Keratinocyte (primary cell): ENCODE data around the gene FOXK1. TPM values are rescaled to one million over a fixed set of nuclear protein-coding genes. Genes with fewer than 3 reads are reported as not detected.

Experiments
- DNase-seq: peaks from one replicate; pipeline ENCODE4 v3.0.0-alpha.2; 2011; ENCODE audit warnings: low read depth, missing footprints, low spot score
- FAIRE-seq: peaks from 2 replicates; lab custom pipeline; 2011; peaks lifted over from hg19 to GRCh38; lab: Jason Lieb, UNC
- H2AFZ ChIP-seq: 2 replicates; pipeline ENCODE4 v1.6.0; 2012; ENCODE audit warnings: low read length, control low read depth, inconsistent platforms; ENCODE audit not compliant: control insufficient read depth
- H3K27ac ChIP-seq: 2 replicates; pipeline ENCODE4 v1.5.1; 2011; ENCODE audit warnings: low read length; ENCODE audit not compliant: control insufficient read depth, insufficient read depth
- H3K27me3 ChIP-seq: 3 replicates; pipeline ENCODE4 v1.6.0; 2011; ENCODE audit warnings: low read length; ENCODE audit not compliant: control insufficient read depth, insufficient read depth; ENCODE audit errors: extremely low read depth
- H3K36me3 ChIP-seq, 2 experiments: 2 replicates in 1 of 2; 3 replicates in 1 of 2; pipeline ENCODE4 v1.5.1; 2011; ENCODE audit warnings: low read length in 2 of 2, mild to moderate bottlenecking in 1 of 2; ENCODE audit not compliant: control insufficient read depth in 2 of 2, insufficient read depth in 2 of 2; ENCODE audit errors: extremely low read depth in 1 of 2
- H3K4me1 ChIP-seq: 3 replicates; pipeline ENCODE4 v1.5.1; 2011; ENCODE audit warnings: low read length; ENCODE audit not compliant: control insufficient read depth, insufficient read depth; ENCODE audit errors: extremely low read depth
- H3K4me2 ChIP-seq: 3 replicates; pipeline ENCODE4 v1.6.0; 2011; ENCODE audit warnings: low read depth, low read length; ENCODE audit not compliant: control insufficient read depth, insufficient read depth; ENCODE audit errors: extremely low read depth
- H3K4me3 ChIP-seq, 3 experiments: fragments of 200-600 bp in 1 of 3; sonication (generic) in 1 of 3; 2 replicates in 2 of 3; 3 replicates in 1 of 3; pipeline ENCODE4 v1.5.1; 2011 to 2016; ENCODE audit warnings: low read length in 3 of 3, mild to moderate bottlenecking in 3 of 3, control low read depth in 2 of 3, inconsistent platforms in 1 of 3, low read depth in 1 of 3, mixed read lengths in 1 of 3, mixed run types in 1 of 3, moderate library complexity in 1 of 3; ENCODE audit not compliant: control insufficient read depth in 2 of 3, insufficient read depth in 2 of 3; ENCODE audit errors: extremely low read depth in 1 of 3
- H3K79me2 ChIP-seq: 2 replicates; pipeline ENCODE4 v1.6.0; 2012; ENCODE audit warnings: low read length; ENCODE audit not compliant: control insufficient read depth, insufficient read depth
- H3K9ac ChIP-seq: 3 replicates; pipeline ENCODE4 v1.6.0; 2011; ENCODE audit warnings: low read length; ENCODE audit not compliant: control insufficient read depth, insufficient read depth; ENCODE audit errors: extremely low read depth
- H3K9me1 ChIP-seq: 3 replicates; pipeline ENCODE4 v1.6.0; 2011; ENCODE audit warnings: low read length; ENCODE audit not compliant: control insufficient read depth, insufficient read depth; ENCODE audit errors: extremely low read depth
- H3K9me3 ChIP-seq: 2 replicates; pipeline ENCODE4 v1.5.1; 2012; ENCODE audit warnings: low read depth, low read length; ENCODE audit not compliant: control insufficient read depth
- H4K20me1 ChIP-seq: 3 replicates; pipeline ENCODE4 v1.6.0; 2011; ENCODE audit warnings: low read length; ENCODE audit not compliant: control insufficient read depth, insufficient read depth; ENCODE audit errors: extremely low read depth
- CTCF ChIP-seq, 3 experiments: IDR thresholded peaks in 1 of 3; conservative IDR thresholded peaks in 1 of 3; optimal IDR thresholded peaks in 1 of 3; 2 replicates in 2 of 3; 3 replicates in 1 of 3; pipeline versions ENCODE3 to v1.5.1; 2011; ENCODE audit warnings: low read length in 3 of 3, mild to moderate bottlenecking in 3 of 3, moderate library complexity in 2 of 3, control low read depth in 1 of 3, inconsistent platforms in 1 of 3; ENCODE audit not compliant: insufficient read depth in 2 of 3; ENCODE audit errors: extremely low read depth in 1 of 3
- EZH2 ChIP-seq: IDR thresholded peaks from one replicate; pipeline ENCODE4 v1.6.1; 2012; ENCODE audit warnings: inconsistent platforms, mild to moderate bottlenecking, low read length, moderate library complexity
- dilution Hi-C: fragments of 300-500 bp; cut with MboI; formaldehyde crosslinking; loops from one replicate; pipeline ENCODE4 v1.7.0; 2020; ENCODE audit warnings: low sequenced_read_pairs; ENCODE audit not compliant: extremely low pct_ligation_motif_present
- polyA plus RNA-seq, 5 experiments: library from polyadenylated mRNA; depleted of rRNA in 3 of 5; stranded (reverse) in 3 of 5; stranded (forward) in 1 of 5; unstranded in 1 of 5; fragments of >200 nt; gene quantifications; 1 replicate in 1 of 5; 2 replicates in 3 of 5; 3 replicates in 1 of 5; pipeline versions ENCODE4 v1.2.1 to v1.2.3, GENCODE V29; 2011 to 2012; ENCODE audit warnings: missing spikeins in 2 of 5, low read depth in 1 of 5, low replicate concordance in 1 of 5

The FOXK1 gene
- polyA plus RNA-seq, 1 donor (not counting 4 experiments of a cell fraction or from before 2014, with no cell fraction given), result 4.4 TPM

GRCh38 chr7:4766666-4767519 lies 84.8 kb downstream of the FOXK1 start:
- no peak for DNase-seq
- Histone ChIP-seq H3K36me3 (peaks cover 27 to 39% of the 10 kb centered on the region in 2 experiments), H3K9ac (no peak overlapping the region), H3K4me3 (no peak overlapping the region), H3K27me3 (no peaks in the 10 kb centered on the region), H3K4me2 (no peak overlapping the region), H4K20me1 (peaks cover 6% of the 10 kb centered on the region), H3K79me2 (peaks cover 16% of the 10 kb centered on the region), H3K9me1 (no peaks in the 10 kb centered on the region), H3K9me3 (no peaks in the 10 kb centered on the region), H3K27ac (no peak overlapping the region), H2AFZ (no peak overlapping the region), H3K4me1 (peaks cover 10% of the 10 kb centered on the region)
- FAIRE-seq, result no peak
- dilution Hi-C loops, result no loop called here
- TF ChIP-seq EZH2 (no peak), CTCF (optimal IDR thresholded peaks at IDR 0.05 in 1 of 3, IDR thresholded peaks at IDR 0.05 in 1 of 3, conservative IDR thresholded peaks at IDR 0.05 in 1 of 3; ENCODE audit: extremely low read depth in 1 of 3, insufficient read depth in 2 of 3, low read length in 3 of 3) (no peak)

GRCh38 chr7:4768597-4769569 lies 86.8 kb downstream of the FOXK1 start:
- Histone ChIP-seq H2AFZ (no peak overlapping the region), H4K20me1 (peaks cover 6% of the 10 kb centered on the region), H3K4me1 (no peaks in the 10 kb centered on the region), H3K36me3 (peaks cover 15 to 37% of the 10 kb centered on the region in 2 experiments), H3K9me3 (no peaks in the 10 kb centered on the region), H3K27me3 (no peaks in the 10 kb centered on the region), H3K9ac (no peak overlapping the region), H3K4me3 (no peak overlapping the region), H3K9me1 (no peaks in the 10 kb centered on the region), H3K79me2 (peaks cover 11% of the 10 kb centered on the region), H3K27ac (no peak overlapping the region), H3K4me2 (no peak overlapping the region)
- dilution Hi-C loops, result no loop called here
- FAIRE-seq (no peak), DNase-seq (no peak)
- TF ChIP-seq CTCF (optimal IDR thresholded peaks at IDR 0.05 in 1 of 3, IDR thresholded peaks at IDR 0.05 in 1 of 3, conservative IDR thresholded peaks at IDR 0.05 in 1 of 3; ENCODE audit: extremely low read depth in 1 of 3, insufficient read depth in 2 of 3, low read length in 3 of 3) (no peak), EZH2 (no peak)
